Smooth muscle cell of the brain vasculature (primary cell): Measurements from ENCODE around the gene SUPT4H1.

Experiments used
- DNase-seq: peaks from one replicate; pipeline ENCODE4 v3.0.0-alpha.2; 2012; ENCODE audit warnings: low read depth, low spot score

The SUPT4H1 gene

GRCh38 chr17:58319173-58320162 lies 32.5 kb downstream of the SUPT4H1 start:
- no peak for DNase-seq

DNA sequence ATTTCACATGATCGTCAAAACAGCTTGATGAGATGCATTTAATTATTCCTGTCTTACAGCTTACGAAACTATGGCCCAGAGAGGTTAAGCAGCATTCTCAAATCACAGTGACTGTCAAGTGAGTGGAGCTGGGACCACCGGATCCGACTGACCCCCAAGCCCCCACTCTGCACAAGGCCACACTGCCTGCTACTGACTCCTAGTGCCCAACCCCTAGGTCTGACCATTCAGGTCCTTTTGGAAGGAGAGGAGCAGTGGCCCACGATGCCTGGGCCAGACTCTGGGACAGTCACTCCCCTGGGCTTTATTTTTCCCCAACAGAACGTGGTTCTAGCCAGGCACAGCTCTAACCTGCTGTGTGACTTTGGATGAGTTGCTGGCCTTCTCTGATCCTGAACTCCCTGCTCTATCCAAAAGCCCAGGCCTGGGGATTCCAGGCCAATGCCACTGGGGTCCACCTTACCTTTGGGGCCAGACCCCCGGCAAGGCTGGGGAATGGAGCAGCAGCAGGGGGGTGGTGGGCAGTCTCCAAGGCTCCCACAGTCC lies 33.3 kb downstream of the SUPT4H1 start:
- DNase-seq, result no peak

- no peak for DNase-seq
Measured at GRCh38 chr17:58318065-58318481, 33.9 kb downstream of the SUPT4H1 start.

DNA sequence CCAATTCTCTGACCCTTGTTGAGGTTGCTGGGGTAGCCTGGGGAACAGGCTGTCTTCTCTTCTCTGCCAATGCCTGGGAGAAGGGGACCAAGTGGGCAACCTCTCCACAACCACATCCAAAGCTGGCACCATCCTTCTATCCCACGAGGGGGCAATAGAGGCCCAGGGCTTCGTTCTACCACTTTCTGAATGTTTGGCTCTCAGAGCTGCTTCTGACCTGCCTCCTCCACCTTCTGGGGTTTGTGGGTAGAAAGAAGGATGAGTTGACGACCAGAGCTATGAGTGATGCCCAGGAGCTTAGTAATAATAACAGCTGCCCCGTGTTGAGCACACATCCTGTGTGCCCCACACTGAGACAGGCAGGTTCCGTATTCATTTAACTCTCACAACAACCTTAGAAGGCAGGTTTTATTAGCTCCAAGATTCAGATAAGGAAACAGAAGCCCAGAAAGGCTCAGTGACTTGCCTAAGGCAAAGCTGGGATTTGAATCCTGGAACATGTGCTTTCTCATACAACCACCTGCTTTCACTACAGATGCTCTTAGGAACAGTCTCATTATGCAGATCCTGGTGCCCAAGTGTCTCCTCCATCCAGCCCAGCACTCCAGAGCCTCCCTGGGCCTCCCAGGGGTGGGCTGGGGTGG lies 34.5 kb downstream of the SUPT4H1 start:
- no peak for DNase-seq

DNA sequence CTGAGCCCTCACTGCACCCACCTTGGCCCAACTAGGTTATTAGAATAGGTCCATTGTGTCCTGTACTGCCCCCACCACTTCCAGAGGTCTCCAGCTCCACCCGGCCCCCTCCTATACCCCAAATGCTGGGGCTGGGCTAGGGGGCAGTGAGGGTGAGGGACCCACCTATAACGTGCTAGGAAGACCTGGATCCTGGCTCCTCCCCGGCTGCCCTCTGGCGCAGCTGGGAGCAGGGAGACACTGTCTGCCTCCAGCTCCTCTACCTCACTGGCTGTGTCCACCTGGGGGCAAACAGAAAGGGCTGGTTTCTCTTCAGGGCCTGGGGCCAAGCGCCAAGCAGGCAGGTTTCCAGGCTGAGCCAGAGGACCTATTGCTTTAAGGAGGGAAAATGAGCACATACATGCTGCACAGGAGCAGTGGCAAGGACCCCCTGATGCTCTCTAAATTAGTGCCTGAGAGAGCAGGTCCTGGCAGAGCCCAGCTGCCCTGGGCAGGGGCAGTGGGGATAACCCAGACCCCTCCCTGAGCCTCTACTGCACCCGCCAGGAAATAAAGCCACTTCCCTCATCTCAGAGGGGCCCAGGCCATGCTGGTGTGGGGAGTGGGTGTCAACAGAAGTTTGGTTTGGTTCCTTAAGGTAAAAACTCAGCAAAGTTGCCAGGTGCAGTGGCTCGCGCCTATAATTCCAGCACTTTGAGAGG lies 35.6 kb downstream of the SUPT4H1 start:
- DNase-seq, result no peak

GRCh38 chr17:58315750-58316149 lies 36.3 kb downstream of the SUPT4H1 start:
- no peak for DNase-seq

DNA sequence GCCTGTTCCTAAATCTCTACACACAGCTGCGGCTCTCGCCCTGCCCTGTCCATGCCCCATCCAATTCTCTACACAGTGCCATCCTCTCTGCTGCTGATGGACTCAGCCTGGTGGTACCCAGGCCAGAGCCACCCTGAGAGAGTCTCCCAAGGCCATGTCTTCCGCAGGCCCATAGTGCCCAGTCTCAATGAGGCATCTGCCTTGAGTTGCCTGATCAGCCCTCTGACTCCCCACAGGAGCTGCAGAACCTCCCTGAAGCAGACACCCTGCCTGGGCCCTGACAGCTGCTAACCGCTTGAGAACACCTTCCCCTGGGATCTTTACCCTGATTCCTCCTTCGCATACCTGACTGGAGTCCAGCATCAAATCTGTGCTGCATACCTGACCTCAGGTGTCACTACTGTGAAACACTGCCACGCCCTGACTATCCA lies 36.7 kb downstream of the SUPT4H1 start:
- DNase-seq, result no peak

GRCh38 chr17:58314706-58315015 lies 37.3 kb downstream of the SUPT4H1 start:
- DNase-seq, result no peak

GRCh38 chr17:58313815-58314705 lies 37.9 kb downstream of the SUPT4H1 start:
- no peak for DNase-seq

- DNase-seq, result no peak
Measured at GRCh38 chr17:58312829-58313228, 39.2 kb downstream of the SUPT4H1 start.

- no peak for DNase-seq
Measured at GRCh38 chr17:58312021-58312630, 39.9 kb downstream of the SUPT4H1 start.

DNA sequence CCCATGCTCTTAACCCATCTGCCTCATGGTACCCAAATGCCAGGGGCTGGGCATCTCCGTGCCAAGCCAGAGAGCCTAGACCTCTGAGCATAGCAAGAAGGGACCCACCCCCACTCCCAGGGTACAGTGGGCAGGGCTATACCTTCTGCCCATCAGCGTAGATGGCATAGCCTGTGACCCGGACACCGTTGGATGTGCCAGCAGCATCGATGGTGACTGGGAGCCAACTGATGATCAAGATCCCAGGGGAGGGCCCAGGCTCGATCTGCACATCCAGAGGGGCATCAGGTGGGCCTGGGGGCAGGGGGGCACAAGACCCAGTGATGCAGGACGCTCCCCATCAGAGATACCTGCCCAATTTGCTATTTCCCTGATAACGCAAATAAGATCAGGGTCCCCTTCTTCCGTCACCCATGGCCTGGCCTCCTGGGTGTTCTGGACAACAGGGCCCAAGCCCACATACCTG lies 40.5 kb downstream of the SUPT4H1 start:
- no peak for DNase-seq

GRCh38 chr17:58310511-58311428 lies 41.2 kb downstream of the SUPT4H1 start:
- no peak for DNase-seq

- no peak for DNase-seq
Measured at GRCh38 chr17:58309918-58310259, 42.1 kb downstream of the SUPT4H1 start.

GRCh38 chr17:58308985-58309917 lies 42.8 kb downstream of the SUPT4H1 start:
- no peak for DNase-seq

DNA sequence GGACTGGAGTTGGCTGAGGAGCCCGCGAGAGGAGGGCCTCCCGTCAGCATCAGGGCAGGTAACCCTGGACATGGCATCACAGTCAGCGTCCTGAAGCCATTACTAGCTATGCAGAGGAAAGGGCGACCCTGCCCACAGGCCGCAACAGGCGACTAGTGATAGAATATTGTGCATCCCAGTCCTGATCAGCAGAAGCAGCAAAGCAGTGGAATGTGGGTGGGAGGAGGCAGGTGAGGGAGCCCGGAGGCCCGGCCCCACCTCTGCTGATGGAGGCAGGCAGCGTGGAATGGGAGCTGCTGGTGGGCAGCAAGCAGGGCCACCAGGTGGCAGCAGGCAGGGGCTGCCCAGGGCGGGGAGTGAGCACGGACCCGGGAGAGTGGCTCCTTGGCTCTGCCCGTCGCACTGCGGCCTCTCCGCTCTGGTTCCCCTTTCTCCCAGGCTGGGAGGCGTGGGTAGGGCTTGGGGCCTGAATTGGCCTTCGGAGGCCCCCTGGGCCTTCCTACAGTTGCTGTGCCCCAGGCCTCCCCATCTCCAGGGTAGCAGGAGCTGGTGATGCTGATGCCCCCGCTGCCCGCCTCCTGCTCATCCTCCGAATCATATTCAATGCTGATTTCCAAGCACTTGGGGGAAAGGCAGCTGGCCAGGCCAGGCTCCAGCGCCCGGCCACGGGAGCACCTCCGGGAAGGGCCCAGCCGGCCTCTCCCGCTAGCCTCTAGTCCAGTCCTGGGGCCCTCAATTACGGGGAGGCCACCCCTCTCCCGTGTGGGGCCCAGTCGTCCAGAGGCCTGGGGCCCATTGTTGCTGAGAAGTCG lies 43.6 kb downstream of the SUPT4H1 start:
- DNase-seq, result no peak

DNA sequence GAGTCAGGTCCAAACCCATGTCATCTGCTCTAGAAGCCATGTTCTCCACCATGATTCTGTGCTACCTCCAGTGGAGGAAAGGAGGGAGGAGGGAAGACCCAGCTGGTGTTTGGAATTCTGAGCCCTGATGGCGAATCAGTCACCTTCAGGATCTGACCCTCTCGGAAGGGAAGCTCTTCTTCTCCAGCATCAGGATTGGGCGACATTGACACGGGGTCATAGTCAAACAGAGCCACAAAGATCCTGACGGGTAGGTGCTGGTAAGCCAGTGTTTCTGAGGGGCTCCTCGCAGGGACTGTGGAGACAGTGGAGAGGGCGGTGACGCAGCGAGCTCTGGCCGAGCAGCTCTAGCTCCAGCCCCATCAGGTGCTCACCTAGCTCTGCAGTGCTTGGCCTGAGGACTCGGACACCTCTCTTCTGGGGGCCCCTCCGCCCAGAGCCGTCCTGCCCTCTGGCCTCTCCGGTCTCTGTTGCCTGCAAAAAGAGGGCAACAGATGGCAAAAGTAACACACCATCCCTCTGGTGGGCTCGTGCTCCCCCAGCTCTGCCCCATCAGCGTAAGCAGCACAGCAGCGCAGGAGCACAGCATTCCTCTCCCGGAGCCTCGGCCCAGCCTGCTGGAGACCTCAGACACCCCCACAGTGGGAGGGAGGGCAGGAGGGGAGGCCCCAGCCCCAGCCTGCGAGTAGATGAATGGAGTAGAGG lies 44.4 kb downstream of the SUPT4H1 start:
- no peak for DNase-seq
